NCI-H82 (cell line): ENCODE measurements around the gene NHSL2.

Experiments used
- DNase-seq: peaks from one replicate; lab custom pipeline; 2025; lab: John Stamatoyannopoulos, UW

Gene NHSL2

DNA sequence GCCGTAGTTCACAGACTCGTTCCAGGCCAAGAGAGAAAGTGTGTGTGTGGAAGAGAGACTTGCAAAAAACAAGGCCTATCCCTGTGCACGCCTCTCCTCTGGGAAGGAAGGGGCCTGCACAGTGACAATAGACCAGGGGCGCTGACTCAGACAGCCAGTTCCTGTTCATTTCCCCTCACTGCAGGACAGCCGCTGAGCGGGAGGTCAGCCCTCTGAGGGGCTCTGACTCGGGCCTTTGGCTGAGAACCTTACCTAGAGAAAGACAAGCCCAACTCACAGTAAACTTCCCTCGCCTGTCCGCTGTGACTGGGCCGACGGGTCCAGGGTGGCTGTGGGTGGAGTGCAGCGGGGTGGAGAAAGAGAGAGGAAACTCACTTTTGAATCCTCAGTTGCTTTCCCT is 169.0 kb downstream of the NHSL2 start:
- no peak for DNase-seq

DNA sequence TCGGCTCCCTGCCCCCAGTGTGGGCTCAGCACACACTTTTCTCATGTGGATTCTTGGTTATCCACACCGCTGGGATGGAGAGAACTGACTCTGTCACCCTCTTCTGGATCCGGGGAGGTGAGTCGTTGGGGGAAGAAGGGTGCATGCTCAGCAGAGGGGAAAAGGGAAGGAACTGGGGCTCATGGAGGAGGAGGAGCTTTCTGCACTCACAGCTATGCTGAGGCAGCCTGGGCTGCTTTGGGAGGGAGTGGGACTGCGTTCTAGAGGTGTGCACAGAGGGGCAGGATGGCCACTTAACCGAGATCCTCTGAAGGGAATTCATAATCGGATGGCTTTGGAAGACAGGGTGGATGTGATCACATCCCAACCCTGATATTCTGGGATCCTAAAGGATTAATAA is 169.5 kb downstream of the NHSL2 start:
- DNase-seq, result no peak

GRCh38 chrX:72080800-72081199 is 170.2 kb downstream of the NHSL2 start:
- no peak for DNase-seq

GRCh38 chrX:72081605-72082320 is 171.1 kb downstream of the NHSL2 start:
- no peak for DNase-seq

- no peak for DNase-seq
Observed at GRCh38 chrX:72083291-72083690, 172.6 kb downstream of the NHSL2 start.

DNA sequence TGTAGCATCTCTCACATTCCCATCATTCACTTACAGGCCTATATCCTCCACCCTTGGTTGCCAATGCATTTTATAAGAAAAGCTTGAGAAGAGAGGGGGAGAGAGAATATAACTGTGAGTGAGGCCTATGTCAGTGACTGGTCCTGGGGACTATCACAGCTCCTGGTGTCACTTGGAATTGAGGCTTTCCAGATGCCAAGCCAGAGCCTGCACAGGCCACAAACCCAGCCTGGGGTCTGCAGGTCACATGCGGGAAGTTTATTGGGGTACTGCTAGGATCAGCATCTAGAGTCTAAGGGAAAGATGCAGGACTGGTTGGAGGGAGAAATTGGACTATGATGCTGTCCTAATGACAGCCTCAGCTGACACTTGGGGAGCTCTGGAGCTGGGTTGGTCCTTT is 173.5 kb downstream of the NHSL2 start:
- no peak for DNase-seq

GRCh38 chrX:72086995-72087394 is 176.3 kb downstream of the NHSL2 start:
- no peak for DNase-seq

GRCh38 chrX:72088761-72089160 is 178.1 kb downstream of the NHSL2 start:
- no peak for DNase-seq

GRCh38 chrX:72089254-72089653 is 178.6 kb downstream of the NHSL2 start:
- no peak for DNase-seq

DNA sequence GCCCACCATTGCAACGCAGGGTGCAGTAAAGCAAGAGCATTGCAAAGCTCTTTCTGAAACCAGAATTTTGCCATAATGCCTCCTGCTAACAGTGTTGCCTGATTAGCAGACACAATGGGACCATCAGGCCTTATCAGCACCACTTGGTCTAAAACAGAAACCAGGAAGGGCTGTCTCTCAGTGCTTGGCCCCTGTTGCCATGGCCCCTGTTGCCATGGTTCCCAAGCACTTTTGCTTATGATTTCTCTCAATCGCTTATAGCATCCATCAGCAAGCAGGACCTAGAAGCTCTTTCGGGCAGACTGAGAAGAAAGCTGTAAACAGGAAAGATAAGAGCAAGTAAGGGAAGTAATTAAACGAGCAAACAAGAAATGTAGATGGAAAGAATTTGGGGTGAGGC is 184.2 kb downstream of the NHSL2 start:
- no peak for DNase-seq

DNA sequence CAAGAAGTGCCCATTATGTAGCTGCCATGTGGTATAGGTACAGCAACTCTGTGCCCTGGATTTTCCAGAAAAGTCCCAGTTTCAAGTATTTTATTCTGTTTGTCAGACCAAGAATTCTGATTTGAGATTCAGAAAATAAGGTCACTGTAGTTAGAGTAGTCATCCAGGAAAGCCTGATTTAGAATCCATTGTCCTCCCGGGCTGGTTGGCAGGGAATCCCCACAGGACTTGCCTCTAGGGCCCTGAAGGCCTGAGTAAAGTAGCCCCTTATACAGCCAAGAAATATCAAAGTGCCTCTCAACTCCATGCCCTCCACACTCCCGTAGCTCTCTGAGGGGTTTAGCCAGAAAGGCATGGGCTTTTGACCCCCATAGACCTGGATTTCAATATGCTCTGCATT is 184.7 kb downstream of the NHSL2 start:
- DNase-seq, result no peak

DNA sequence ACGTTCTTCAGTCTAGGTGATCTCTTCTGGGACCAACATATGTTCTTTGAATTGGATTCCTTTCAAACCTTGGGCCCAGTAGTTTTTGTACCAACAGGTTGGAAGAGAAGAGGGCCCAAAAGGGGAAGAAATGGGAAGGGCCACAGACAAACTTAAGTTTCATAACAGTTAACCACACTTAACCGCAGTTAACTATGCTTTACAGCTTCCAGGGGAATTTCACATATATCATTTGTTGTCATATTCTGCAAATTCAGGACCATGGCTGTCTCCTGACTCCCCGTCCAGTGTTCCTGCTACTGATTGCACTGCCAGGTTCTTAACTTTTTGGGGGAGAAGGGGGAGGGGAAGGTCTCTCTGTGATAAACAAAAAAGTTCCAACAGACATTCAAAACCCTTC is 186.5 kb downstream of the NHSL2 start:
- no peak for DNase-seq

- no peak for DNase-seq
Observed at GRCh38 chrX:72100051-72100755, 189.6 kb downstream of the NHSL2 start.

- DNase-seq, result no peak
Observed at GRCh38 chrX:72100824-72101351, 190.2 kb downstream of the NHSL2 start.

GRCh38 chrX:72101597-72102037 is 191.0 kb downstream of the NHSL2 start:
- no peak for DNase-seq

DNA sequence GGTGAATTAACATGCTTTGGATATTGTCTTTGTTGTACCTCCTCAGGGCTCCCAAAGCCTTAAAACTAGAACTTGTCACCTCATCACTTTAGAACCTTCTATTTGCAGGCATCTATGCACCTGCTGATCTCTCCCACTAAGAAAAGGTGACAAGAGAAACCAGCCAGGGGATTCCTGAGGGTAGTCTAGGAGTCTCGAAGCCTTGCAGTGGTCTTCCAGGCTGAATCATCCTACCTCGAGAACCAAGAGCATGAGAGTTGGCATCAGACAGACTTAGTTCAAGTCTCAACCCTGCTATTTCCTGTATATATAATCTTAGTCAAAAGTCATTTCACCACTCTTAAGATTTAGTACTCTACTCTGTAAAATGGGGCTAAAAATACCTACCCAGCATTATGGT is 191.5 kb downstream of the NHSL2 start:
- DNase-seq, result no peak

GRCh38 chrX:72102760-72103159 is 192.1 kb downstream of the NHSL2 start:
- DNase-seq, result no peak

DNA sequence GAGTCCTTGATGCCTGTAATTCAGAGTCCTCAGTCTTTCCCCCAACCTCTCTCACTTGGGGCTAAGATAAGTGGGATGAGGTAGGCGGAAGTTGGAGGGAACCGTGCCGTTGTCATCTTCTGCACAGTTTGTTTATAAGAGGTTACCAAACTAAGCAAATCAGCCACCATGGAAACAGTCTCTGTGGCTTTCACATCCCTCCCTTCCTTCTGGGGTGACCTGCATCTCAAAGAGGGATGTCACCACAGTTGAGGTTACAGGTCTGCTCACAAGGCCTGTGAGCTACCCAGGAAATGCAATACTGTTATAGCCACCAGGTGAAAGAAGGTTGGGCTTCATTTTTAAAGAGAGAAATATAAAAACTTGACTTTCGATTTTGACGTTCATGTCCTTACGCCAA is 194.8 kb downstream of the NHSL2 start:
- DNase-seq, result no peak

GRCh38 chrX:72107320-72107719 is 196.7 kb downstream of the NHSL2 start:
- no peak for DNase-seq

- no peak for DNase-seq
Observed at GRCh38 chrX:72107841-72108595, 197.4 kb downstream of the NHSL2 start.

DNA sequence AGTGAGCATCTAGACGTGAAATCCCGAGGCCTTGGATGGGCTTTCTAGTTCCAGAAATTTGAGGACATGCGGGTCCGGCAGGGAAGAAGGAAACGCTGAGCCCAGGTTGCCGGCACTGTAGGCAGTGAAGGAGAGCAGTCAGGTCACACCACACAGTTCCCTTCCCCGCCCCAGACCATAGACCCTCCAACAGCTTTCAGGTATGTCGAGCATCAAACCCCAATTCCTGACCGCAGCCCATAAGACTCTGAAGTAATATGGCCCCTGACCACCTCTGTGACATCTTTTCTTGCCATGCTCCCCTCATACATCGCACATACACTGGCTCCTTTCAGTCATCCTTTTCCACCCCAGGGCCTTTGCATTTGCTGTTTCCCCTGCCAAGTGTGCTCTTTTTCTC is 198.0 kb downstream of the NHSL2 start:
- DNase-seq, result no peak

DNA sequence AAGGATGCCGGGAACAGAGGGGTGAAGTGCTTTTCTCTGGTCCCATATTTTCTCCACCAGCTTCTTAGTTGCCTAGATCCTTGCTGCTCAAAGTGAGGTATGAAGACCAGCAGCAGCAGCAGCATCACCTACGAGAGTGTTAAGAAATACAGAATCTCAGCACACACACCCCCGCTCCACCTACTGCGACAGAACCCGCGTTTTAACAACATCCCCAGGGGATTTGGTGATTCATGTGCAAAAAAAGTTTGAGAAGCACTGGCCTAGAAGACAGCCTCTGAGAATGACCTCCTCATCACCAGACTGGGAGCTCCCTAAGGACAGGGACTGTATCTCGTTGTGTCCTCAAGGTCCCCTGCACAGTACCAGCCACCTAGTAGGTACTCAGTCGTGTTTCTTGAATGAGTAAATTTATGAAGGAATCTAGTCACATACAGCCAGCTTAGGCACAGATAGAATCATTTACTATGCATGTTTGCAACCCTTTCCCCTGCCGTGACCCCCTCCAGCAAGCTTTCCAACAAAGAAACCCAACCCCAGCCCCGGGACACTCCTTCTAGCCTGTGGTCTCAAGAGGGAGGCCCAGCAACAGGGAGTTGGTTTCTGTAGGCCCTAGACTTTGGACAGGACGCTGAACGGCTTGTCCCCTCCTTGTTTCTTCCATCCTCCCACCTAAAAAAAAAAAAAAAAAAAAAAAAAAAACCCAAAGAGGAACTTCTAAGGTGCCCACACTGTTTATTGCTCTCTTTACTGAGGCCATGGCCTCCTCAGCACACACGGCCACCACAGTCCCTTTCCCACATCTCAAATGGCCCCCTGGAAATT is 199.6 kb downstream of the NHSL2 start:
- no peak for DNase-seq
